Trophoblast cell (in vitro differentiated cells and primary cell): ENCODE results near the gene NWD2.

Source experiments
- DNase-seq, 2 donors: peaks; one replicate each; pipeline ENCODE4 v3.0.0-alpha.2; 2016
- H2AFZ ChIP-seq: 2 replicates; pipeline ENCODE4 v1.6.1; 2013; ENCODE audit warnings: low read length, moderate library complexity, mild to moderate bottlenecking; ENCODE audit not compliant: insufficient read depth, poor library complexity
- H2AK5ac ChIP-seq: 2 replicates; pipeline ENCODE4 v1.6.1; 2013; ENCODE audit warnings: mild to moderate bottlenecking, low read length
- H2BK120ac ChIP-seq: 2 replicates; pipeline ENCODE4 v1.6.1; 2013; ENCODE audit warnings: low read length, mild to moderate bottlenecking, moderate library complexity; ENCODE audit not compliant: insufficient read depth, poor library complexity
- H2BK12ac ChIP-seq: 2 replicates; pipeline ENCODE4 v1.6.1; 2013; ENCODE audit warnings: mild to moderate bottlenecking, low read length, moderate library complexity
- H2BK5ac ChIP-seq: 2 replicates; pipeline ENCODE4 v1.6.1; 2013; ENCODE audit warnings: low read length, low read depth, moderate library complexity, mild to moderate bottlenecking; ENCODE audit not compliant: poor library complexity
- H3K14ac ChIP-seq: 2 replicates; pipeline ENCODE4 v1.6.1; 2013; ENCODE audit warnings: mild to moderate bottlenecking, low read length
- H3K18ac ChIP-seq: 2 replicates; pipeline ENCODE4 v1.6.1; 2013; ENCODE audit warnings: mild to moderate bottlenecking, low read length
- H3K23ac ChIP-seq: 2 replicates; pipeline ENCODE4 v1.6.1; 2013; ENCODE audit warnings: low read length
- H3K27ac ChIP-seq: 2 replicates; pipeline ENCODE4 v1.5.1; 2013; ENCODE audit warnings: low read depth, mild to moderate bottlenecking, inconsistent platforms, low read length, moderate library complexity
- H3K27me3 ChIP-seq: 2 replicates; pipeline ENCODE4 v1.6.1; 2013; ENCODE audit warnings: inconsistent platforms, mild to moderate bottlenecking, low read length, moderate library complexity; ENCODE audit not compliant: insufficient read depth
- H3K36me3 ChIP-seq, 2 experiments: 1 replicate in 1 of 2; 2 replicates in 1 of 2; pipeline ENCODE4 v1.6.1; 2013; ENCODE audit warnings: low read length in 2 of 2, mild to moderate bottlenecking in 2 of 2, moderate library complexity in 1 of 2; ENCODE audit not compliant: insufficient read depth in 2 of 2, control insufficient read depth in 1 of 2
- H3K4ac ChIP-seq: 2 replicates; pipeline ENCODE4 v1.6.1; 2013; ENCODE audit warnings: low read depth, mild to moderate bottlenecking, low read length, moderate library complexity
- H3K4me1 ChIP-seq, 2 experiments: 1 replicate in 1 of 2; 2 replicates in 1 of 2; pipeline ENCODE4 v1.6.1; 2013; ENCODE audit warnings: low read length in 2 of 2, mild to moderate bottlenecking in 2 of 2, moderate library complexity in 1 of 2; ENCODE audit not compliant: insufficient read depth in 2 of 2, control insufficient read depth in 1 of 2
- H3K4me2 ChIP-seq: 2 replicates; pipeline ENCODE4 v1.6.1; 2013; ENCODE audit warnings: inconsistent platforms, mild to moderate bottlenecking, low read length, moderate library complexity
- H3K4me3 ChIP-seq: 2 replicates; pipeline ENCODE4 v1.5.1; 2013; ENCODE audit warnings: mild to moderate bottlenecking, low read depth, low read length, inconsistent platforms
- H3K79me1 ChIP-seq: one replicate; pipeline ENCODE4 v1.6.1; 2013; ENCODE audit warnings: low read length
- H3K79me2 ChIP-seq: 2 replicates; pipeline ENCODE4 v1.6.1; 2013; ENCODE audit warnings: low read length, mild to moderate bottlenecking; ENCODE audit not compliant: control insufficient read depth, insufficient read depth, poor library complexity
- H3K9ac ChIP-seq: 2 replicates; pipeline ENCODE4 v1.6.1; 2013; ENCODE audit warnings: mild to moderate bottlenecking, low read length
- H3K9me3 ChIP-seq: 2 replicates; pipeline ENCODE4 v1.6.1; 2013; ENCODE audit warnings: low read depth, mild to moderate bottlenecking, control low read depth, inconsistent platforms, low read length; ENCODE audit not compliant: insufficient read depth
- H4K12ac ChIP-seq: 2 replicates; pipeline ENCODE4 v1.6.1; 2013; ENCODE audit warnings: low read depth, mild to moderate bottlenecking, low read length, moderate library complexity
- H4K8ac ChIP-seq: 2 replicates; pipeline ENCODE4 v1.6.1; 2013; ENCODE audit warnings: low read depth, mild to moderate bottlenecking, low read length, moderate library complexity
- H4K91ac ChIP-seq: one replicate; pipeline ENCODE4 v1.6.1; 2013; ENCODE audit warnings: low read depth, mild to moderate bottlenecking, low read length, moderate library complexity
- WGBS: extraction: QIAGEN DNeasy Blood & Tissue Kit; methylation state at CpG from one replicate; pipeline ENCODE4 v1.1.7; 2013; ENCODE audit warnings: missing lambda C conversion rate; ENCODE audit not compliant: insufficient read length, insufficient coverage; ENCODE audit errors: extremely low coverage; 5-methylcytosine and 5-hydroxymethylcytosine counted together

The NWD2 gene

DNA sequence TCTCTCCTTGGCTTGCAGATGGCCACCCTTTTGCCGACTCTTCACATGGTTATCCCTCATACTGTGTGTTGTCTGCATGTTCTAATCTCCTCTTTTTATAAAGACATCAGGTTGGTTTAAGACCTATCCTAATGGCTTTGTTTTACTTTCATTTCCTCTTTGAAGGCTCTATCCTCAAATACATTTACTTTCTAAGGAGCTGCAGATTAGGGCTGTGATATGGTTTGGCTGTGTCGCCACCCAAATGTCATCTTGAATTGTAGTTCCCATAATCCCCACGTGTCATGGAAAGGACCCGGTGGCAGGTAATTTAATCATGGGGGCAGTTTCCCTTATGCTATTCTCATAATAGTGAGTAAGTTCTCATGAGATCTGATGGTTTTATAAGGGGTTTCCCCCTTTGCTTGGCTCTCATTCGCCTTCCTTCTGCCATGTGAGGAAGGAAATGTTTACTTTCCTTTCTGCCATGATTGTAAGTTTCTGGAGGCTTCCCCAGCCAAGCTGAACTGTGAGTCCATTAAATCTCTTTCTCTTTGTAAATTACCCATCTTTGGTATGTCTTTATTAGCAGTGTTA lies 237.1 kb downstream of the NWD2 start:
- DNase-seq: no peak

DNA sequence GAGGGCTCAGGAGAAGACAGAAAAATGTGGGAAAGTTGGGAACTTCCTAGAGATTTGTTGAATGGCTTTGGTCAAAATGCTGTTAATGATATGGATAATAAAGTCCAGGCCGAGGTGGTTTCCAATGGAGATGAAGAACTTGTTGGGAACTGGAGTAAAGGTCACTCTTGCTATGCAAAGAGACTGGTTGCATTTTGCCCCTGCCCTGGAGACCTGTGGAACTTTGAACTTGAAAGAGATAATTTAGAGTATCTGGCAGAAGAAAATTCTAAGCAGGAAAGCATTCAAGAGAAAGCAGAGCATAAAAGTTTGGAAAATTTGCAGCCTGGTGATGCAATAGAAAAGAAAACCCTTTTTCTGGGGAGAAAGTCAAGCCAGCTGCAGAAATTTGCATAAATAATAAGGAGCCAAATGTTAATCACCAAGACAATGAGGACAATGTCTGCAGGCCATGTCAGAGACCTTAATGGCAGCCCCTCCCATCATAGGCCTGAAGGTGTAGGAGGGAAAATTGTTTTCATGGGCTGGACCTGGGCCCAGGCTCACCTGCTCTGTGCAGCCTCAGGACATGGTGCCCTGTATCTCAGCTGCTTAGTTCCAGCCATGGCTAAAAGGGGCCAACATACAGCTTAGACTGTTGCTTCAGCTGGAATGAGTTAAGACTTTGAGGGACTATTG lies 237.8 kb downstream of the NWD2 start:
- no peak overlapping the region for H3K4me2 ChIP-seq
- H4K8ac ChIP-seq: no peak overlapping the region
- WGBS: no CpG with 5 or more reads among the region's 1 CpG
- no peaks in the 10 kb centered on the region for H3K27me3 ChIP-seq
- H3K4ac ChIP-seq: no peak overlapping the region
- no peak overlapping the region for H3K9ac ChIP-seq
- H3K79me1 ChIP-seq: peaks cover 4% of the 10 kb centered on the region
- H3K4me3 ChIP-seq: no peak overlapping the region
- no peak overlapping the region for H3K27ac ChIP-seq
- no peak for DNase-seq
- H2BK12ac ChIP-seq: no peak overlapping the region
- H2AK5ac ChIP-seq: no peak overlapping the region
- H2BK5ac ChIP-seq: no peak overlapping the region
- H3K36me3 ChIP-seq: peaks cover 0 to 3% of the 10 kb centered on the region in 2 experiments
- no peak overlapping the region for H2AFZ ChIP-seq
- no peak overlapping the region for H4K12ac ChIP-seq
- H3K9me3 ChIP-seq: no peaks in the 10 kb centered on the region
- no peaks in the 10 kb centered on the region for H3K79me2 ChIP-seq
- peaks cover 3 to 12% of the 10 kb centered on the region in 2 experiments for H3K4me1 ChIP-seq
- H3K18ac ChIP-seq: no peak overlapping the region
- no peak overlapping the region for H3K23ac ChIP-seq
- H4K91ac ChIP-seq: no peak overlapping the region
- H2BK120ac ChIP-seq: no peak overlapping the region
- H3K14ac ChIP-seq: no peak overlapping the region

More for the DNA sequence above, 237.1 kb downstream of the NWD2 start:
- Histone ChIP-seq H2AK5ac (no peak overlapping the region), H2BK5ac (no peak overlapping the region), H4K8ac (no peak overlapping the region), H3K4me1 (peaks cover 3 to 13% of the 10 kb centered on the region in 2 experiments), H3K18ac (peak overlapping the region; percentile 56), H3K27ac (no peak overlapping the region), H3K23ac (no peak overlapping the region), H3K4me2 (no peak overlapping the region), H3K27me3 (no peaks in the 10 kb centered on the region), H4K12ac (no peak overlapping the region), H4K91ac (peak overlapping the region; percentile 22), H3K14ac (no peak overlapping the region), H2BK12ac (no peak overlapping the region), H2AFZ (no peak overlapping the region), H3K9ac (no peak overlapping the region), H2BK120ac (no peak overlapping the region), H3K79me1 (peaks cover 4% of the 10 kb centered on the region), H3K36me3 (peaks cover 0 to 3% of the 10 kb centered on the region in 2 experiments), H3K9me3 (no peaks in the 10 kb centered on the region), H3K4ac (peak overlapping the region; percentile 51), H3K79me2 (no peaks in the 10 kb centered on the region), H3K4me3 (no peak overlapping the region)
- WGBS: no CpG with 5 or more reads among the region's 5 CpGs

DNA sequence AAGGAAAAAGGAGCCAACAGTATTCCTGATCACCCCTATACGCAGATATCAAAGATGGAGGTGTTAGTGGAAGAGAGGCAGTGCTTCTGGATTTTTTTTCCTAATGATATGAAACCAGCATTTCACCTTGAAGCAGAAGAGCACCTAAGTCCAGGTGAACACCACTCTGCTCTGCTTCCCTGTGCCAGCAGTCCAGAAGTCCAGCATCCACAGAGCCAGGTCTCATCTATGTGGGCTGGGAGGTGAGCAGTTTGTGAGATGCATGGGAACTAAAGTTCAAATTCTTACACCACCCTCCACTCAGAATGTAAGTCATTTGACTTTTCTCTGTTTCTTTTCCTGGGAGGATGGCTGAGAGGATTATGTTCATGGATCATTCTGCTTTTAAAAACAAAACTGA lies 239.1 kb downstream of the NWD2 start:
- Histone ChIP-seq H2AK5ac (no peak overlapping the region), H2BK5ac (no peak overlapping the region), H3K79me2 (no peaks in the 10 kb centered on the region), H3K27ac (no peak overlapping the region), H3K14ac (no peak overlapping the region), H4K91ac (no peak overlapping the region), H2AFZ (no peak overlapping the region), H2BK120ac (no peak overlapping the region), H3K4ac (no peak overlapping the region), H4K12ac (no peak overlapping the region), H3K36me3 (peaks cover 0 to 3% of the 10 kb centered on the region in 2 experiments), H3K27me3 (no peaks in the 10 kb centered on the region), H2BK12ac (no peak overlapping the region), H3K4me3 (no peak overlapping the region), H3K79me1 (peaks cover 4% of the 10 kb centered on the region), H3K23ac (no peak overlapping the region), H3K9ac (no peak overlapping the region), H3K9me3 (no peaks in the 10 kb centered on the region), H4K8ac (no peak overlapping the region), H3K4me1 (peaks cover 3 to 12% of the 10 kb centered on the region in 2 experiments), H3K4me2 (no peak overlapping the region), H3K18ac (no peak overlapping the region)
- DNase-seq: no peak
- no CpG with 5 or more reads among the region's 1 CpG for WGBS

DNA sequence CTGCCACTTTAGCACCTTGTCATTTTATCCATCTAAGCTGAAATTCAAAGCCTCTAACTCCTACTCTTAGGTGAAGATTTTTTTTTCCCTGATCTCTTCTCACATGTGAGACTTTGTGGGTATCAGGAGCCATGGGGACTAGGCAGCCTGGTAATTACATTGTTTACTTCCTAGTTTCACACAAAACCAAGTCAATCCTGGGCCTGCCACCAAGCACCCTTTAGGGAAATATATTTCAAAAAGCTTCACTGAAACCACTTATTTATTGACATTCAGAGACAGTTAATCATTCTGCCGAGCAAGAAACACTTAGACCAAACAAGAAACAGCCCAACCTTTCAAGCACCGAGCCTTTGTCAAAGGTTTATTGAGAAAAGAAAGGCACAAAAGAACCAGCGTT lies 241.6 kb downstream of the NWD2 start:
- Histone ChIP-seq H3K79me2 (no peaks in the 10 kb centered on the region), H3K4me1 (peaks cover under 1 to 6% of the 10 kb centered on the region in 2 experiments), H3K36me3 (peaks cover 0 to 4% of the 10 kb centered on the region in 2 experiments), H3K4me2 (no peak overlapping the region), H3K27ac (no peak overlapping the region), H2BK120ac (no peak overlapping the region), H4K91ac (no peak overlapping the region), H2BK5ac (no peak overlapping the region), H3K9me3 (no peaks in the 10 kb centered on the region), H3K14ac (no peak overlapping the region), H3K27me3 (no peaks in the 10 kb centered on the region), H4K8ac (no peak overlapping the region), H3K79me1 (no peaks in the 10 kb centered on the region), H3K4me3 (no peak overlapping the region), H2BK12ac (no peak overlapping the region), H4K12ac (no peak overlapping the region), H2AFZ (no peak overlapping the region), H3K18ac (no peak overlapping the region), H3K23ac (no peak overlapping the region), H2AK5ac (no peak overlapping the region), H3K9ac (no peak overlapping the region), H3K4ac (no peak overlapping the region)
- no CpG with 5 or more reads among the region's 3 CpGs for WGBS
- no peak for DNase-seq
